WTC11 (cell line): ENCODE data around the gene ITGB1BP2. TPM values are rescaled to one million over a fixed set of nuclear protein-coding genes. Genes with fewer than 3 reads are reported as not detected.

Experiments used
- ATAC-seq: fragments of 200-7000 bp; cut with Tn5 transposase; 2 replicates; pipeline ENCODE4 v1.10.0; 2021; ENCODE audit warnings: mild to moderate bottlenecking, moderate library complexity
- CTCF ChIA-PET: fragments of 300-600 bp; sonication (Branson Sonifier 250); formaldehyde crosslinking; loops from one replicate; lab custom pipeline; 2021; ENCODE audit warnings: antibody characterized with exemption; lab: Charles Lee
- POLR2A ChIA-PET: fragments of 350-600 bp; sonication (Branson Sonifier 250); formaldehyde crosslinking; loops from one replicate; lab custom pipeline; 2021; ENCODE audit warnings: antibody characterized with exemption; lab: Charles Lee
- DNase-seq: peaks from one replicate; pipeline ENCODE4 v3.0.0; 2021; ENCODE audit warnings: low spot score
- H3K27ac Mint-ChIP-seq: 2 replicates; pipeline ENCODE4 v1.8.0; 2021; ENCODE audit warnings: mixed read lengths
- H3K27me3 Mint-ChIP-seq: 2 replicates; pipeline ENCODE4 v1.8.0; 2021; ENCODE audit warnings: low read depth, mild to moderate bottlenecking, moderate library complexity, mixed read lengths
- H3K36me3 Mint-ChIP-seq: 2 replicates; pipeline ENCODE4 v1.8.0; 2021; ENCODE audit warnings: mixed read lengths
- H3K4me1 Mint-ChIP-seq: 2 replicates; pipeline ENCODE4 v1.8.0; 2022; ENCODE audit warnings: mixed read lengths
- H3K4me3 Mint-ChIP-seq: 2 replicates; pipeline ENCODE4 v1.8.0; 2021; ENCODE audit warnings: mild to moderate bottlenecking, moderate library complexity, mixed read lengths
- H3K9me3 Mint-ChIP-seq: 2 replicates; pipeline ENCODE4 v1.8.0; 2021; ENCODE audit warnings: mixed read lengths
- CREM ChIP-seq: sonication (generic); formaldehyde crosslinking; IDR thresholded peaks from 2 replicates; pipeline ENCODE4 v1.8.1; 2022; ENCODE audit warnings: mild to moderate bottlenecking, missing genetic modification reagents, moderate library complexity
- FOXK1 ChIP-seq: sonication (generic); formaldehyde crosslinking; IDR thresholded peaks from 2 replicates; pipeline ENCODE4 v1.8.0; 2022; ENCODE audit warnings: mild to moderate bottlenecking, moderate library complexity, missing genetic modification reagents
- GABPB1 ChIP-seq: sonication (generic); formaldehyde crosslinking; IDR thresholded peaks from 2 replicates; pipeline ENCODE4 v1.8.1; 2023; ENCODE audit warnings: mild to moderate bottlenecking, missing genetic modification reagents
- GTF2I ChIP-seq: fragments of 250-450 bp; sonication (Bioruptor Pico); conservative IDR thresholded peaks from 2 replicates; pipeline ENCODE4 v1.4.0; 2021; ENCODE audit warnings: mild to moderate bottlenecking
- HMGA2 ChIP-seq: fragments of 250-450 bp; sonication (Bioruptor Pico); IDR thresholded peaks from 2 replicates; pipeline ENCODE4 v1.4.0; 2021; ENCODE audit warnings: mild to moderate bottlenecking, moderate library complexity
- NR2C2 ChIP-seq: sonication (generic); formaldehyde crosslinking; IDR thresholded peaks from 2 replicates; pipeline ENCODE4 v1.8.0; 2022; ENCODE audit warnings: mild to moderate bottlenecking, missing genetic modification reagents
- RELA ChIP-seq: sonication (generic); formaldehyde crosslinking; IDR thresholded peaks from 2 replicates; pipeline ENCODE4 v1.8.1; 2022; ENCODE audit warnings: missing genetic modification reagents, mild to moderate bottlenecking, borderline replicate concordance
- SP1 ChIP-seq: sonication (generic); formaldehyde crosslinking; conservative IDR thresholded peaks from 2 replicates; pipeline ENCODE4 v1.8.1; 2022; ENCODE audit warnings: missing genetic modification reagents
- TCF7 ChIP-seq: sonication (generic); formaldehyde crosslinking; IDR thresholded peaks from 2 replicates; pipeline ENCODE4 v1.8.0; 2022; ENCODE audit warnings: mild to moderate bottlenecking, low read depth, missing genetic modification reagents, moderate library complexity
- TP53 ChIP-seq: sonication (generic); formaldehyde crosslinking; IDR thresholded peaks from 2 replicates; pipeline ENCODE4 v1.8.1; 2023; ENCODE audit warnings: mild to moderate bottlenecking, missing genetic modification reagents
- total RNA-seq: library from RNA; stranded (reverse); gene quantifications from 3 replicates; pipeline ENCODE4 v1.2.3, GENCODE V29; 2021
- TF ChIP-seq, protein P1 (sequence below): sonication (generic); formaldehyde crosslinking; IDR thresholded peaks from 2 replicates; pipeline ENCODE4 v1.8.0; 2022; ENCODE audit warnings: mild to moderate bottlenecking, missing genetic modification reagents
- TF ChIP-seq, protein P2 (sequence below): sonication (generic); formaldehyde crosslinking; IDR thresholded peaks from 2 replicates; pipeline ENCODE4 v1.8.1; 2023; ENCODE audit warnings: mild to moderate bottlenecking, missing genetic modification reagents, moderate library complexity
- TF ChIP-seq, protein P3 (sequence below): sonication (generic); formaldehyde crosslinking; IDR thresholded peaks from 2 replicates; pipeline ENCODE4 v1.8.0; 2022; ENCODE audit warnings: missing genetic modification reagents
- TF ChIP-seq, protein P4 (sequence below): sonication (generic); formaldehyde crosslinking; IDR thresholded peaks from 2 replicates; pipeline ENCODE4 v1.8.0; 2023; ENCODE audit warnings: missing genetic modification reagents, mild to moderate bottlenecking, borderline replicate concordance
- TF ChIP-seq, protein P5 (sequence below): sonication (generic); formaldehyde crosslinking; IDR thresholded peaks from 2 replicates; pipeline ENCODE4 v1.8.1; 2023; ENCODE audit warnings: mild to moderate bottlenecking, missing genetic modification reagents, borderline replicate concordance
- TF ChIP-seq, protein P6 (sequence below): sonication (generic); formaldehyde crosslinking; IDR thresholded peaks from 2 replicates; pipeline ENCODE4 v1.8.0; 2023; ENCODE audit warnings: missing genetic modification reagents

ITGB1BP2 gene
- total RNA-seq, 1 experiment from 2014 or later: 6.8 TPM

DNA sequence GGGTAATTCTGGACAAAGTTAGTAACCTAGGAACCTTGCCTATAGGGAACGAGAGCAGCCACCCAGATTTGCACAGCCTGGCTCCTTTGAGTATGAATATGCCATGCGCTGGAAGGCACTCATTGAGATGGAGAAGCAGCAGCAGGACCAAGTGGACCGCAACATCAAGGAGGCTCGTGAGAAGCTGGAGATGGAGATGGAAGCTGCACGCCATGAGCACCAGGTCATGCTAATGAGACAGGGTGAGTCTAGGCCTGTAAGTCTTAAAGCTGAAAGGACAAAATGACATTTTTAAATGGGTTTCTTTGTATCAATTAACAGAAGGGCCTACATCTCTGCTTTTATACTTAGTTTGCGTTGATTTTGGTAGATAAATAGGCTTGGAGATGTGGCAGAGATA lies 4.7 kb upstream of the ITGB1BP2 start:
- POLR2A ChIA-PET: no interaction called here
- H3K27ac Mint-ChIP-seq: no peak overlapping the region
- TF ChIP-seq GABPB1 (CRISPR knock-in tag) (no peak), GTF2I (CRISPR knock-in tag) (no peak), SP1 (CRISPR knock-in tag) (no peak), TCF7 (CRISPR knock-in tag) (no peak), CREM (no peak), NR2C2 (CRISPR knock-in tag) (no peak), RELA (CRISPR knock-in tag) (no peak), FOXK1 (CRISPR knock-in tag) (no peak), TP53 (CRISPR knock-in tag) (no peak), HMGA2 (no peak)
- TF ChIP-seq, protein P1, sequence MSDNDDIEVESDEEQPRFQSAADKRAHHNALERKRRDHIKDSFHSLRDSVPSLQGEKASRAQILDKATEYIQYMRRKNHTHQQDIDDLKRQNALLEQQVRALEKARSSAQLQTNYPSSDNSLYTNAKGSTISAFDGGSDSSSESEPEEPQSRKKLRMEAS: no peak
- TF ChIP-seq, protein P2, sequence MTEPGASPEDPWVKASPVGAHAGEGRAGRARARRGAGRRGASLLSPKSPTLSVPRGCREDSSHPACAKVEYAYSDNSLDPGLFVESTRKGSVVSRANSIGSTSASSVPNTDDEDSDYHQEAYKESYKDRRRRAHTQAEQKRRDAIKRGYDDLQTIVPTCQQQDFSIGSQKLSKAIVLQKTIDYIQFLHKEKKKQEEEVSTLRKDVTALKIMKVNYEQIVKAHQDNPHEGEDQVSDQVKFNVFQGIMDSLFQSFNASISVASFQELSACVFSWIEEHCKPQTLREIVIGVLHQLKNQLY (CRISPR knock-in tag): no peak
- TF ChIP-seq, protein P3, sequence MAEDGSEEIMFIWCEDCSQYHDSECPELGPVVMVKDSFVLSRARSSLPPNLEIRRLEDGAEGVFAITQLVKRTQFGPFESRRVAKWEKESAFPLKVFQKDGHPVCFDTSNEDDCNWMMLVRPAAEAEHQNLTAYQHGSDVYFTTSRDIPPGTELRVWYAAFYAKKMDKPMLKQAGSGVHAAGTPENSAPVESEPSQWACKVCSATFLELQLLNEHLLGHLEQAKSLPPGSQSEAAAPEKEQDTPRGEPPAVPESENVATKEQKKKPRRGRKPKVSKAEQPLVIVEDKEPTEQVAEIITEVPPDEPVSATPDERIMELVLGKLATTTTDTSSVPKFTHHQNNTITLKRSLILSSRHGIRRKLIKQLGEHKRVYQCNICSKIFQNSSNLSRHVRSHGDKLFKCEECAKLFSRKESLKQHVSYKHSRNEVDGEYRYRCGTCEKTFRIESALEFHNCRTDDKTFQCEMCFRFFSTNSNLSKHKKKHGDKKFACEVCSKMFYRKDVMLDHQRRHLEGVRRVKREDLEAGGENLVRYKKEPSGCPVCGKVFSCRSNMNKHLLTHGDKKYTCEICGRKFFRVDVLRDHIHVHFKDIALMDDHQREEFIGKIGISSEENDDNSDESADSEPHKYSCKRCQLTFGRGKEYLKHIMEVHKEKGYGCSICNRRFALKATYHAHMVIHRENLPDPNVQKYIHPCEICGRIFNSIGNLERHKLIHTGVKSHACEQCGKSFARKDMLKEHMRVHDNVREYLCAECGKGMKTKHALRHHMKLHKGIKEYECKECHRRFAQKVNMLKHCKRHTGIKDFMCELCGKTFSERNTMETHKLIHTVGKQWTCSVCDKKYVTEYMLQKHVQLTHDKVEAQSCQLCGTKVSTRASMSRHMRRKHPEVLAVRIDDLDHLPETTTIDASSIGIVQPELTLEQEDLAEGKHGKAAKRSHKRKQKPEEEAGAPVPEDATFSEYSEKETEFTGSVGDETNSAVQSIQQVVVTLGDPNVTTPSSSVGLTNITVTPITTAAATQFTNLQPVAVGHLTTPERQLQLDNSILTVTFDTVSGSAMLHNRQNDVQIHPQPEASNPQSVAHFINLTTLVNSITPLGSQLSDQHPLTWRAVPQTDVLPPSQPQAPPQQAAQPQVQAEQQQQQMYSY (CRISPR knock-in tag): no peak
- TF ChIP-seq, protein P4, sequence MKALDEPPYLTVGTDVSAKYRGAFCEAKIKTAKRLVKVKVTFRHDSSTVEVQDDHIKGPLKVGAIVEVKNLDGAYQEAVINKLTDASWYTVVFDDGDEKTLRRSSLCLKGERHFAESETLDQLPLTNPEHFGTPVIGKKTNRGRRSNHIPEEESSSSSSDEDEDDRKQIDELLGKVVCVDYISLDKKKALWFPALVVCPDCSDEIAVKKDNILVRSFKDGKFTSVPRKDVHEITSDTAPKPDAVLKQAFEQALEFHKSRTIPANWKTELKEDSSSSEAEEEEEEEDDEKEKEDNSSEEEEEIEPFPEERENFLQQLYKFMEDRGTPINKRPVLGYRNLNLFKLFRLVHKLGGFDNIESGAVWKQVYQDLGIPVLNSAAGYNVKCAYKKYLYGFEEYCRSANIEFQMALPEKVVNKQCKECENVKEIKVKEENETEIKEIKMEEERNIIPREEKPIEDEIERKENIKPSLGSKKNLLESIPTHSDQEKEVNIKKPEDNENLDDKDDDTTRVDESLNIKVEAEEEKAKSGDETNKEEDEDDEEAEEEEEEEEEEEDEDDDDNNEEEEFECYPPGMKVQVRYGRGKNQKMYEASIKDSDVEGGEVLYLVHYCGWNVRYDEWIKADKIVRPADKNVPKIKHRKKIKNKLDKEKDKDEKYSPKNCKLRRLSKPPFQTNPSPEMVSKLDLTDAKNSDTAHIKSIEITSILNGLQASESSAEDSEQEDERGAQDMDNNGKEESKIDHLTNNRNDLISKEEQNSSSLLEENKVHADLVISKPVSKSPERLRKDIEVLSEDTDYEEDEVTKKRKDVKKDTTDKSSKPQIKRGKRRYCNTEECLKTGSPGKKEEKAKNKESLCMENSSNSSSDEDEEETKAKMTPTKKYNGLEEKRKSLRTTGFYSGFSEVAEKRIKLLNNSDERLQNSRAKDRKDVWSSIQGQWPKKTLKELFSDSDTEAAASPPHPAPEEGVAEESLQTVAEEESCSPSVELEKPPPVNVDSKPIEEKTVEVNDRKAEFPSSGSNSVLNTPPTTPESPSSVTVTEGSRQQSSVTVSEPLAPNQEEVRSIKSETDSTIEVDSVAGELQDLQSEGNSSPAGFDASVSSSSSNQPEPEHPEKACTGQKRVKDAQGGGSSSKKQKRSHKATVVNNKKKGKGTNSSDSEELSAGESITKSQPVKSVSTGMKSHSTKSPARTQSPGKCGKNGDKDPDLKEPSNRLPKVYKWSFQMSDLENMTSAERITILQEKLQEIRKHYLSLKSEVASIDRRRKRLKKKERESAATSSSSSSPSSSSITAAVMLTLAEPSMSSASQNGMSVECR: no peak
- TF ChIP-seq, protein P5, sequence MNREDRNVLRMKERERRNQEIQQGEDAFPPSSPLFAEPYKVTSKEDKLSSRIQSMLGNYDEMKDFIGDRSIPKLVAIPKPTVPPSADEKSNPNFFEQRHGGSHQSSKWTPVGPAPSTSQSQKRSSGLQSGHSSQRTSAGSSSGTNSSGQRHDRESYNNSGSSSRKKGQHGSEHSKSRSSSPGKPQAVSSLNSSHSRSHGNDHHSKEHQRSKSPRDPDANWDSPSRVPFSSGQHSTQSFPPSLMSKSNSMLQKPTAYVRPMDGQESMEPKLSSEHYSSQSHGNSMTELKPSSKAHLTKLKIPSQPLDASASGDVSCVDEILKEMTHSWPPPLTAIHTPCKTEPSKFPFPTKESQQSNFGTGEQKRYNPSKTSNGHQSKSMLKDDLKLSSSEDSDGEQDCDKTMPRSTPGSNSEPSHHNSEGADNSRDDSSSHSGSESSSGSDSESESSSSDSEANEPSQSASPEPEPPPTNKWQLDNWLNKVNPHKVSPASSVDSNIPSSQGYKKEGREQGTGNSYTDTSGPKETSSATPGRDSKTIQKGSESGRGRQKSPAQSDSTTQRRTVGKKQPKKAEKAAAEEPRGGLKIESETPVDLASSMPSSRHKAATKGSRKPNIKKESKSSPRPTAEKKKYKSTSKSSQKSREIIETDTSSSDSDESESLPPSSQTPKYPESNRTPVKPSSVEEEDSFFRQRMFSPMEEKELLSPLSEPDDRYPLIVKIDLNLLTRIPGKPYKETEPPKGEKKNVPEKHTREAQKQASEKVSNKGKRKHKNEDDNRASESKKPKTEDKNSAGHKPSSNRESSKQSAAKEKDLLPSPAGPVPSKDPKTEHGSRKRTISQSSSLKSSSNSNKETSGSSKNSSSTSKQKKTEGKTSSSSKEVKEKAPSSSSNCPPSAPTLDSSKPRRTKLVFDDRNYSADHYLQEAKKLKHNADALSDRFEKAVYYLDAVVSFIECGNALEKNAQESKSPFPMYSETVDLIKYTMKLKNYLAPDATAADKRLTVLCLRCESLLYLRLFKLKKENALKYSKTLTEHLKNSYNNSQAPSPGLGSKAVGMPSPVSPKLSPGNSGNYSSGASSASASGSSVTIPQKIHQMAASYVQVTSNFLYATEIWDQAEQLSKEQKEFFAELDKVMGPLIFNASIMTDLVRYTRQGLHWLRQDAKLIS: no peak
- TF ChIP-seq, protein P6, sequence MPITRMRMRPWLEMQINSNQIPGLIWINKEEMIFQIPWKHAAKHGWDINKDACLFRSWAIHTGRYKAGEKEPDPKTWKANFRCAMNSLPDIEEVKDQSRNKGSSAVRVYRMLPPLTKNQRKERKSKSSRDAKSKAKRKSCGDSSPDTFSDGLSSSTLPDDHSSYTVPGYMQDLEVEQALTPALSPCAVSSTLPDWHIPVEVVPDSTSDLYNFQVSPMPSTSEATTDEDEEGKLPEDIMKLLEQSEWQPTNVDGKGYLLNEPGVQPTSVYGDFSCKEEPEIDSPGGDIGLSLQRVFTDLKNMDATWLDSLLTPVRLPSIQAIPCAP: no peak
- no peaks in the 10 kb centered on the region for H3K9me3 Mint-ChIP-seq
- H3K27me3 Mint-ChIP-seq: no peaks in the 10 kb centered on the region
- no peak overlapping the region for H3K4me3 Mint-ChIP-seq
- ATAC-seq (no peak), DNase-seq (no peak)
- H3K36me3 Mint-ChIP-seq: peaks cover 74% of the 10 kb centered on the region
- 0 out of 2 replicates have a peak, but pooled peaks cover 4% of the 10 kb centered on the region for H3K4me1 Mint-ChIP-seq
- CTCF ChIA-PET: no interaction called here
